GM18519 (cell line): ENCODE measurements around the gene POLR3H.

Experiments used
- ATAC-seq: cut with Tn5 transposase; IDR thresholded peaks from one replicate; pipeline ENCODE4 v1.9.1; 2021; ENCODE audit warnings: mild to moderate bottlenecking, moderate library complexity; ENCODE audit not compliant: unreplicated experiment, low FRiP score

The POLR3H gene

GRCh38 chr22:41522813-41523212 lies 21.5 kb downstream of the POLR3H start:
- ATAC-seq, result no peak

- ATAC-seq, result no peak
Observed at GRCh38 chr22:41521126-41521525, 23.1 kb downstream of the POLR3H start.

GRCh38 chr22:41518048-41518347 lies 26.3 kb downstream of the POLR3H start:
- no peak for ATAC-seq

GRCh38 chr22:41517172-41518047 lies 26.9 kb downstream of the POLR3H start:
- no peak for ATAC-seq

GRCh38 chr22:41516462-41516861 lies 27.8 kb downstream of the POLR3H start:
- ATAC-seq, result no peak

- no peak for ATAC-seq
Observed at GRCh38 chr22:41513391-41513790, 30.9 kb downstream of the POLR3H start.

- no peak for ATAC-seq
Observed at GRCh38 chr22:41512421-41513194, 31.7 kb downstream of the POLR3H start.

GRCh38 chr22:41511521-41511968 lies 32.7 kb downstream of the POLR3H start:
- ATAC-seq, result no peak

GRCh38 chr22:41508770-41509170 lies 35.5 kb downstream of the POLR3H start:
- ATAC-seq, result no peak

GRCh38 chr22:41507330-41508063 lies 36.8 kb downstream of the POLR3H start:
- no peak for ATAC-seq

GRCh38 chr22:41505511-41506220 lies 38.6 kb downstream of the POLR3H start:
- ATAC-seq, result no peak

GRCh38 chr22:41504816-41505215 lies 39.5 kb downstream of the POLR3H start:
- no peak for ATAC-seq

- no peak for ATAC-seq
Observed at GRCh38 chr22:41504397-41504796, 39.9 kb downstream of the POLR3H start.

GRCh38 chr22:41501209-41501608 lies 43.1 kb downstream of the POLR3H start:
- ATAC-seq, result no peak

GRCh38 chr22:41500303-41500702 lies 44.0 kb downstream of the POLR3H start:
- ATAC-seq, result no peak

GRCh38 chr22:41499624-41500280 lies 44.5 kb downstream of the POLR3H start:
- ATAC-seq, result no peak

- ATAC-seq, result no peak
Observed at GRCh38 chr22:41498303-41498835, 45.9 kb downstream of the POLR3H start.

- ATAC-seq, result no peak
Observed at GRCh38 chr22:41491374-41492100, 52.7 kb downstream of the POLR3H start.
